Measurements from ENCODE around the gene GNAO1.

GNAO1 gene

GRCh38 chr16:56262148-56262547 lies 70.9 kb downstream of the GNAO1 start:
- no peak overlapping the region for H3K27ac ChIP-seq (ENCODE audit: low read depth, low read length)
- H3K9ac ChIP-seq (ENCODE audit: low read length in 5 of 5), result no peak overlapping the region
- H3K4me3 ChIP-seq (ENCODE audit: low read depth in 1 of 5, low read length in 5 of 5), result no peak overlapping the region
- H3K27me3 ChIP-seq (ENCODE audit: control insufficient read depth in 5 of 5, insufficient read depth in 4 of 5, low read length in 5 of 5), result peaks cover 0 to 4% (median 3%) of the 10 kb centered on the region in 5 donors
- peaks cover 0 to 8% (median 0%) of the 10 kb centered on the region in 5 donors for H3K4me1 ChIP-seq (ENCODE audit: control insufficient read depth in 5 of 5, insufficient read depth in 5 of 5, low read length in 5 of 5)
- H3K9me3 ChIP-seq (ENCODE audit: control insufficient read depth in 5 of 5, low read length in 5 of 5), result no peaks in the 10 kb centered on the region
- H3K36me3 ChIP-seq (ENCODE audit: control insufficient read depth in 5 of 5, insufficient read depth in 5 of 5, low read length in 5 of 5), result no peaks in the 10 kb centered on the region

- Histone ChIP-seq H3K9ac (ENCODE audit: low read length in 5 of 5) (no peak overlapping the region), H3K27me3 (ENCODE audit: control insufficient read depth in 5 of 5, insufficient read depth in 4 of 5, low read length in 5 of 5) (peaks cover 0 to 4% (median 3%) of the 10 kb centered on the region in 5 donors), H3K4me1 (ENCODE audit: control insufficient read depth in 5 of 5, insufficient read depth in 5 of 5, low read length in 5 of 5) (peaks cover 0 to 6% (median 0%) of the 10 kb centered on the region in 5 donors), H3K4me3 (ENCODE audit: low read depth in 1 of 5, low read length in 5 of 5) (no peak overlapping the region), H3K27ac (ENCODE audit: low read depth, low read length) (no peak overlapping the region), H3K36me3 (ENCODE audit: control insufficient read depth in 5 of 5, insufficient read depth in 5 of 5, low read length in 5 of 5) (no peaks in the 10 kb centered on the region), H3K9me3 (ENCODE audit: control insufficient read depth in 5 of 5, low read length in 5 of 5) (no peaks in the 10 kb centered on the region)
Observed at GRCh38 chr16:56262551-56263245, 71.4 kb downstream of the GNAO1 start.

- no peak overlapping the region for H3K4me3 ChIP-seq (ENCODE audit: low read depth in 1 of 5, low read length in 5 of 5)
- no peak overlapping the region for H3K27ac ChIP-seq (ENCODE audit: low read depth, low read length)
- peaks cover 0 to 4% (median 3%) of the 10 kb centered on the region in 5 donors for H3K27me3 ChIP-seq (ENCODE audit: control insufficient read depth in 5 of 5, insufficient read depth in 4 of 5, low read length in 5 of 5)
- H3K9me3 ChIP-seq (ENCODE audit: control insufficient read depth in 5 of 5, low read length in 5 of 5), result no peaks in the 10 kb centered on the region
- H3K9ac ChIP-seq (ENCODE audit: low read length in 5 of 5), result no peak overlapping the region
- peaks cover 0 to 5% (median 0%) of the 10 kb centered on the region in 5 donors for H3K4me1 ChIP-seq (ENCODE audit: control insufficient read depth in 5 of 5, insufficient read depth in 5 of 5, low read length in 5 of 5)
- no peaks in the 10 kb centered on the region for H3K36me3 ChIP-seq (ENCODE audit: control insufficient read depth in 5 of 5, insufficient read depth in 5 of 5, low read length in 5 of 5)
Observed at GRCh38 chr16:56263711-56264608, 72.7 kb downstream of the GNAO1 start.

- Histone ChIP-seq H3K36me3 (ENCODE audit: control insufficient read depth in 5 of 5, insufficient read depth in 5 of 5, low read length in 5 of 5) (no peaks in the 10 kb centered on the region), H3K9me3 (ENCODE audit: control insufficient read depth in 5 of 5, low read length in 5 of 5) (no peaks in the 10 kb centered on the region), H3K4me1 (ENCODE audit: control insufficient read depth in 5 of 5, insufficient read depth in 5 of 5, low read length in 5 of 5) (peaks cover 0 to 5% (median 0%) of the 10 kb centered on the region in 5 donors), H3K9ac (ENCODE audit: low read length in 5 of 5) (no peak overlapping the region), H3K27me3 (ENCODE audit: control insufficient read depth in 5 of 5, insufficient read depth in 4 of 5, low read length in 5 of 5) (peaks cover 0 to 4% (median 3%) of the 10 kb centered on the region in 5 donors), H3K4me3 (ENCODE audit: low read depth in 1 of 5, low read length in 5 of 5) (no peak overlapping the region), H3K27ac (ENCODE audit: low read depth, low read length) (no peak overlapping the region)
Observed at GRCh38 chr16:56264609-56264972, 73.3 kb downstream of the GNAO1 start.

- Histone ChIP-seq H3K4me3 (ENCODE audit: low read depth in 1 of 5, low read length in 5 of 5) (no peak overlapping the region), H3K27me3 (ENCODE audit: control insufficient read depth in 5 of 5, insufficient read depth in 4 of 5, low read length in 5 of 5) (peaks cover 3 to 4% (median 4%) of the 10 kb centered on the region in 5 donors), H3K4me1 (ENCODE audit: control insufficient read depth in 5 of 5, insufficient read depth in 5 of 5, low read length in 5 of 5) (peaks cover 0 to 5% (median 0%) of the 10 kb centered on the region in 5 donors), H3K9me3 (ENCODE audit: control insufficient read depth in 5 of 5, low read length in 5 of 5) (no peaks in the 10 kb centered on the region), H3K9ac (ENCODE audit: low read length in 5 of 5) (no peak overlapping the region), H3K27ac (ENCODE audit: low read depth, low read length) (no peak overlapping the region), H3K36me3 (ENCODE audit: control insufficient read depth in 5 of 5, insufficient read depth in 5 of 5, low read length in 5 of 5) (no peaks in the 10 kb centered on the region)
Observed at GRCh38 chr16:56265184-56265583, 73.9 kb downstream of the GNAO1 start.

GRCh38 chr16:56265746-56266145 lies 74.5 kb downstream of the GNAO1 start:
- Histone ChIP-seq H3K27me3 (ENCODE audit: control insufficient read depth in 5 of 5, insufficient read depth in 4 of 5, low read length in 5 of 5) (peaks cover 3 to 4% (median 4%) of the 10 kb centered on the region in 5 donors), H3K27ac (ENCODE audit: low read depth, low read length) (no peak overlapping the region), H3K4me3 (ENCODE audit: low read depth in 1 of 5, low read length in 5 of 5) (no peak overlapping the region), H3K9ac (ENCODE audit: low read length in 5 of 5) (no peak overlapping the region), H3K36me3 (ENCODE audit: control insufficient read depth in 5 of 5, insufficient read depth in 5 of 5, low read length in 5 of 5) (no peaks in the 10 kb centered on the region), H3K4me1 (ENCODE audit: control insufficient read depth in 5 of 5, insufficient read depth in 5 of 5, low read length in 5 of 5) (peaks cover 0 to 5% (median 0%) of the 10 kb centered on the region in 5 donors), H3K9me3 (ENCODE audit: control insufficient read depth in 5 of 5, low read length in 5 of 5) (no peaks in the 10 kb centered on the region)

DNA sequence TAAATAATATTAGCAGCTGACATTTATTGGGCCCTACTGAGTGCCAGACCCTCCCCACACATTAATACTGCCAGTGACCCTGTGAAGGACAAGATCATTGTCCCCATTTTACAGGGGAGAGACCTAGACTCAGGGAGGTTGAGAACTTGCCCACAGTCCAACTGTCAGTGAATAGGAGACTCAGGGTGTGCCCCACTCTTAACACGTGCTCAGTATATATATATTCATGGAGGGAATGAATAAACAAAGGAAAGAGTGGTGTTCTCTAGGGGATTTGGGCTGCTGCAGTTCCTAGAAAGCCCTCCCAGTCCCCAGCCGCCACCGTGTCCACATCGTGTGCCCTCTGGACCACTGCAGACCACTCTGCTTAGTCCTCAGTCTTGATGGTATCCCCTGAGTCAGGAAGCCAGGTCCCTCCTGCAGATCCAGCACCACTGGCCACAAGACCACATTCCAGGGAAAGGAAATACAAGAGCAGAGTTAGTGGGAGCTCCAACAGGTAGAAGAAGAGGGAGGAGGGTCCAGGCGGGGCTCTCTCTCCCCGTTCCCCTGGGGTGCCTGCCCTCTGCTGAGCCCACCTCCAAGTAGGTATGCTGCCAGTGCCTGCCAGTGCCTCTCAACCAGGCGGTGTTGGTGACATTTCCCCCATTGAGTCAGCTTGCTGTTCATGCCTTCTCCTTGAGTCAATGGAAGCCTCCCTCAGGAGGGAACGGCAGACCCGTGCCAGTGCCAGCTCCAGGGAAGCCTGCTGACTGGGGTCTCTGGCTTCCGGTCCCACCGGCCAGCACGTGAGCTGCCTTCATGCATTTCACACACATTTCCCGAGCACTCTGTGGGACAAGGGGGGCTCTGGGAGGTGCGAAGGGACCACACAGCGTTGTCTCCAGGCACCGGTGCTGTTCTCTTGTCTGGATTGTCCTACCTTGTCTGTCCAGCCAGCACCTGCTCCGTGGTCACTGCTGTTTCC lies 75.6 kb downstream of the GNAO1 start:
- Histone ChIP-seq H3K27me3 (ENCODE audit: control insufficient read depth in 5 of 5, insufficient read depth in 4 of 5, low read length in 5 of 5) (peaks cover 0 to 4% (median 3%) of the 10 kb centered on the region in 5 donors), H3K27ac (ENCODE audit: low read depth, low read length) (no peak overlapping the region), H3K4me1 (ENCODE audit: control insufficient read depth in 5 of 5, insufficient read depth in 5 of 5, low read length in 5 of 5) (peaks cover 0 to under 1% (median 0%) of the 10 kb centered on the region in 5 donors), H3K36me3 (ENCODE audit: control insufficient read depth in 5 of 5, insufficient read depth in 5 of 5, low read length in 5 of 5) (no peaks in the 10 kb centered on the region), H3K9ac (ENCODE audit: low read length in 5 of 5) (no peak overlapping the region), H3K9me3 (ENCODE audit: control insufficient read depth in 5 of 5, low read length in 5 of 5) (no peaks in the 10 kb centered on the region), H3K4me3 (ENCODE audit: low read depth in 1 of 5, low read length in 5 of 5) (no peak overlapping the region)

DNA sequence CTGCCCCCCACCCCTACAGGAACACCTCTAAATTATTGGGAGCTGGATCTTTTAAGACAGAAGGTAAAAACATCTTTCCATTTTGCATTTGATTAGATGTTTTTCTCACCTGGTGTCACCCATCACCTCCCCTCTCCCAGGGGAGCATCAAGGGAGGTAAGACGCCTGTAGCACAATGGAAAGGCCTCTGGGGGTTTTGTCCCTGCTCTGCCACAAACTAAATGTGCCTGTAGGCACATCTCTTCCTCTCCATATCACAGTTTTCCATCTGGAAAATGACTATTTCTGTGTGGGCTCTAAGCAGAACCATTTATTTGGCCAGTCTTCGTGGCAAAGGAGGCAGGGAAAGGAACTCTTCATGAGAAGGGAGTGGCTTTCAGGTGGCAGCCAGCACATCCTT lies 76.6 kb downstream of the GNAO1 start:
- Histone ChIP-seq H3K36me3 (ENCODE audit: control insufficient read depth in 5 of 5, insufficient read depth in 5 of 5, low read length in 5 of 5) (no peaks in the 10 kb centered on the region), H3K27ac (ENCODE audit: low read depth, low read length) (no peak overlapping the region), H3K9ac (ENCODE audit: low read length in 5 of 5) (no peak overlapping the region), H3K4me1 (ENCODE audit: control insufficient read depth in 5 of 5, insufficient read depth in 5 of 5, low read length in 5 of 5) (no peaks in the 10 kb centered on the region), H3K27me3 (ENCODE audit: control insufficient read depth in 5 of 5, insufficient read depth in 4 of 5, low read length in 5 of 5) (peaks cover 0 to 4% (median 0%) of the 10 kb centered on the region in 5 donors), H3K9me3 (ENCODE audit: control insufficient read depth in 5 of 5, low read length in 5 of 5) (no peaks in the 10 kb centered on the region), H3K4me3 (ENCODE audit: low read depth in 1 of 5, low read length in 5 of 5) (no peak overlapping the region)

DNA sequence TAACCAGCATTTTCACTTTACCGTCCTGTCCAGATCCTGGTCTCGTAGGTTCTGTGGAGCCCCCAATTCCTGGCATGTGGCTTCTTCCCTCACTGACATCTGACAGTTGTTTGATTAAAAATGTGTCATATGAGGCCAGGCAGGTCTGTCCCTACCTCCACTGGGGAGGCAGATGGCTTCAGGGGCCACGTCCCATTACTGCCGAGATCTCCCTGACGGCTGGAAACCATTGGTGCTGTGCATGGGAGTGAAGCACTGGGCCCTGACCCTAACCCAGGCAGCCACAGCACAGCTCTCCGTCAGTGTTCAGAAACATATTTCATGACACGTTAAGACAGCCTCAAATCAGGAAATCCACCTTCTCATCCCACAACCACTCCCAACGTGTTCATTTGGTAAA lies 77.5 kb downstream of the GNAO1 start:
- Histone ChIP-seq H3K9ac (ENCODE audit: low read length in 5 of 5) (no peak overlapping the region), H3K4me1 (ENCODE audit: control insufficient read depth in 5 of 5, insufficient read depth in 5 of 5, low read length in 5 of 5) (no peaks in the 10 kb centered on the region), H3K4me3 (ENCODE audit: low read depth in 1 of 5, low read length in 5 of 5) (no peak overlapping the region), H3K9me3 (ENCODE audit: control insufficient read depth in 5 of 5, low read length in 5 of 5) (no peaks in the 10 kb centered on the region), H3K27me3 (ENCODE audit: control insufficient read depth in 5 of 5, insufficient read depth in 4 of 5, low read length in 5 of 5) (peaks cover 0 to 4% (median 0%) of the 10 kb centered on the region in 5 donors), H3K27ac (ENCODE audit: low read depth, low read length) (no peak overlapping the region), H3K36me3 (ENCODE audit: control insufficient read depth in 5 of 5, insufficient read depth in 5 of 5, low read length in 5 of 5) (no peaks in the 10 kb centered on the region)
